ACC112 (cell line): Measurements from ENCODE around the gene NLGN2.

Experiments used
- H2AFZ ChIP-seq: fragments of 200-600 bp; sonication (generic); one replicate; pipeline ENCODE4 v1.6.0; 2017; ENCODE audit warnings: antibody characterized with exemption, low read length; ENCODE audit not compliant: unreplicated experiment
- H3K27ac ChIP-seq: fragments of 200-600 bp; sonication (generic); 2 replicates; pipeline ENCODE4 v1.5.1; 2014; ENCODE audit warnings: low read depth, mild to moderate bottlenecking, antibody characterized with exemption, low read length, moderate library complexity
- H3K27me3 ChIP-seq: fragments of 200-600 bp; sonication (generic); 2 replicates; pipeline ENCODE4 v1.6.1; 2014; ENCODE audit warnings: mild to moderate bottlenecking, antibody characterized with exemption, low read length, moderate library complexity, mixed read lengths; ENCODE audit not compliant: insufficient read depth
- H3K36me3 ChIP-seq: fragments of 200-600 bp; sonication (generic); 2 replicates; pipeline ENCODE4 v1.6.1; 2016; ENCODE audit warnings: mild to moderate bottlenecking, antibody characterized with exemption, low read length, moderate library complexity, mixed read lengths; ENCODE audit not compliant: insufficient read depth
- H3K4me1 ChIP-seq: fragments of 200-600 bp; sonication (generic); one replicate; pipeline ENCODE4 v1.6.1; 2016; ENCODE audit warnings: low read length, mixed read lengths; ENCODE audit not compliant: insufficient read depth, unreplicated experiment, control insufficient read depth
- H3K4me3 ChIP-seq: fragments of 200-600 bp; sonication (generic); 2 replicates; pipeline ENCODE4 v1.5.1; 2014; ENCODE audit warnings: mild to moderate bottlenecking, low read depth, low read length
- H3K79me2 ChIP-seq: fragments of 200-600 bp; sonication (generic); one replicate; pipeline ENCODE4 v1.6.0; 2016; ENCODE audit warnings: low read length; ENCODE audit not compliant: control insufficient read depth, unreplicated experiment, insufficient read depth

The NLGN2 gene

DNA sequence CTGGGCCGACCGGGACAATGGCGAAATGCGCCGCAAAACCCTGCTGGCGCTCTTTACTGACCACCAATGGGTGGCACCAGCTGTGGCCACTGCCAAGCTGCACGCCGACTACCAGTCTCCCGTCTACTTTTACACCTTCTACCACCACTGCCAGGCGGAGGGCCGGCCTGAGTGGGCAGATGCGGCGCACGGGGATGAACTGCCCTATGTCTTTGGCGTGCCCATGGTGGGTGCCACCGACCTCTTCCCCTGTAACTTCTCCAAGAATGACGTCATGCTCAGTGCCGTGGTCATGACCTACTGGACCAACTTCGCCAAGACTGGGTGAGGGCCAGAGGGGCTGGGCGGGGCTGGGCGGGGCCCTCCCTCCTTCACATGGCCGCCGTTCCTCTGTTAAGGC, 8.1 kb downstream of the NLGN2 start:
- Histone ChIP-seq H3K36me3 (peaks cover 2% of the 10 kb centered on the region; the same call in 1 of the 2 replicates), H3K4me1 (peaks cover 15% of the 10 kb centered on the region), H3K79me2 (no peaks in the 10 kb centered on the region), H2AFZ (no peak overlapping the region), H3K27me3 (no peaks in the 10 kb centered on the region), H3K27ac (no peak overlapping the region), H3K4me3 (no peak overlapping the region)

DNA sequence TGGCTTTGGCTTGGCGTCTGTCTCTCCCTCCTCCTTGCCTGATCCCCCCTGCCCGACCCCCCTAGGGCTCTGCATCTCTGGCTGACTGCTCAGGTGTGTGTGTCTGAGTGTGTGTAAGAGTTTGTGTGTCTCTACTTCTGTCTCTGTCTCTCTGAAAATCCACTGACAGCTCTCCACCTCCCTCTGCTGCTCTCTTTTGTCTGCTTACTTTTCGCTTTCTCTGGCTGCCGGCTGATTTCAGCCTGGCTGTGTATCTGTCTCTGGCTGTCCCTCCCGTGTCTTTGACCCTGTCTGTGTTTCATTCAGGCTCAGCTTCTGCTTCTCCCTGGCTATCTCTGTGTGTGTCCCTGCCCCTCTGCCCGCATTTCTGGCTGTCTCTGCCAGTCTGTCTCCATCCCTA, 8.7 kb downstream of the NLGN2 start:
- H3K79me2 ChIP-seq: no peaks in the 10 kb centered on the region
- no peak overlapping the region for H2AFZ ChIP-seq
- no peaks in the 10 kb centered on the region for H3K27me3 ChIP-seq
- H3K4me1 ChIP-seq: peaks cover 15% of the 10 kb centered on the region
- peaks cover 2% of the 10 kb centered on the region; the same call in 1 of the 2 replicates for H3K36me3 ChIP-seq
- H3K4me3 ChIP-seq: no peak overlapping the region
- H3K27ac ChIP-seq: no peak overlapping the region

DNA sequence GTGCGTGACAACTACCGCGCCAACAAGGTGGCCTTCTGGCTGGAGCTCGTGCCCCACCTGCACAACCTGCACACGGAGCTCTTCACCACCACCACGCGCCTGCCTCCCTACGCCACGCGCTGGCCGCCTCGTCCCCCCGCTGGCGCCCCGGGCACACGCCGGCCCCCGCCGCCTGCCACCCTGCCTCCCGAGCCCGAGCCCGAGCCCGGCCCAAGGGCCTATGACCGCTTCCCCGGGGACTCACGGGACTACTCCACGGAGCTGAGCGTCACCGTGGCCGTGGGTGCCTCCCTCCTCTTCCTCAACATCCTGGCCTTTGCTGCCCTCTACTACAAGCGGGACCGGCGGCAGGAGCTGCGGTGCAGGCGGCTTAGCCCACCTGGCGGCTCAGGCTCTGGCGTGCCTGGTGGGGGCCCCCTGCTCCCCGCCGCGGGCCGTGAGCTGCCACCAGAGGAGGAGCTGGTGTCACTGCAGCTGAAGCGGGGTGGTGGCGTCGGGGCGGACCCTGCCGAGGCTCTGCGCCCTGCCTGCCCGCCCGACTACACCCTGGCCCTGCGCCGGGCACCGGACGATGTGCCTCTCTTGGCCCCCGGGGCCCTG, 9.5 kb downstream of the NLGN2 start:
- Histone ChIP-seq H2AFZ (no peak overlapping the region), H3K36me3 (peaks cover 2% of the 10 kb centered on the region; the same call in 1 of the 2 replicates), H3K4me1 (peaks cover 15% of the 10 kb centered on the region), H3K27me3 (no peaks in the 10 kb centered on the region), H3K79me2 (no peaks in the 10 kb centered on the region), H3K4me3 (no peak overlapping the region), H3K27ac (no peak overlapping the region)

DNA sequence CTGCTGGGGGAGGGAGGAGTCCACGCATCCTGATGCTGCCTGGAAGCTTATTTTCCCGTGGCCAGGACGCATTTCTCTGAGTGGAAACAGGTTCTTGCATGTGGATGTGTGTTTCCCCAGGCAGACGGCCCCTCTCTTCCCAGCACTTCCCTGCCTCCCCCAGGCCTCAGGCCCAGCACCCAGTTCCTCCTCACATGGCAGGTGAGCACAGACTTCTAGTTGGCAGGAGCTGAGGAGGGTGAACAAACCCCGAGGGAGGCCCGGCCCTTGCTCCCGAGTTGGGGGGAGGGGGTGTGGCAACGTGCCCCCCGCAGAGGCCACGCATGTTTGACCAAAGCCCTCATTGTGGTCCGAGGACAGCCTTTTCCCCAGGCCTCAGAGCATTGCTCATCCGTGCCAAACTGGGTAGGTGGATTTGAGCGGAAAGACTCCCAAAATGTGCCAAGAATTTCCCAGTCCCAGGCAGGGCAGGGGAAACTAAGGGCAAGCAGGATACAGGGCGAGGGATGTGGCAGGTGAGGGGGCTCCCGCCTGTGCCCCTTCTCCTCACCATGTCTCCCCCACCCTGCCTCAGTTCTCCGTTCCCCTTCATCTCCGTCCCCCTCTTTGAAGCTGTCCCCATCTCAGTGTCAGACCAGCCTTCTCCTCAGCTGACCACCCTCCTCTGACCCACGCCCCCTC, 11.0 kb downstream of the NLGN2 start:
- Histone ChIP-seq H3K4me3 (no peak overlapping the region), H3K27ac (no peak overlapping the region), H3K4me1 (peaks cover 5% of the 10 kb centered on the region), H3K36me3 (peaks cover 2% of the 10 kb centered on the region; the same call in 1 of the 2 replicates), H3K27me3 (no peaks in the 10 kb centered on the region), H3K79me2 (no peaks in the 10 kb centered on the region), H2AFZ (no peak overlapping the region)

DNA sequence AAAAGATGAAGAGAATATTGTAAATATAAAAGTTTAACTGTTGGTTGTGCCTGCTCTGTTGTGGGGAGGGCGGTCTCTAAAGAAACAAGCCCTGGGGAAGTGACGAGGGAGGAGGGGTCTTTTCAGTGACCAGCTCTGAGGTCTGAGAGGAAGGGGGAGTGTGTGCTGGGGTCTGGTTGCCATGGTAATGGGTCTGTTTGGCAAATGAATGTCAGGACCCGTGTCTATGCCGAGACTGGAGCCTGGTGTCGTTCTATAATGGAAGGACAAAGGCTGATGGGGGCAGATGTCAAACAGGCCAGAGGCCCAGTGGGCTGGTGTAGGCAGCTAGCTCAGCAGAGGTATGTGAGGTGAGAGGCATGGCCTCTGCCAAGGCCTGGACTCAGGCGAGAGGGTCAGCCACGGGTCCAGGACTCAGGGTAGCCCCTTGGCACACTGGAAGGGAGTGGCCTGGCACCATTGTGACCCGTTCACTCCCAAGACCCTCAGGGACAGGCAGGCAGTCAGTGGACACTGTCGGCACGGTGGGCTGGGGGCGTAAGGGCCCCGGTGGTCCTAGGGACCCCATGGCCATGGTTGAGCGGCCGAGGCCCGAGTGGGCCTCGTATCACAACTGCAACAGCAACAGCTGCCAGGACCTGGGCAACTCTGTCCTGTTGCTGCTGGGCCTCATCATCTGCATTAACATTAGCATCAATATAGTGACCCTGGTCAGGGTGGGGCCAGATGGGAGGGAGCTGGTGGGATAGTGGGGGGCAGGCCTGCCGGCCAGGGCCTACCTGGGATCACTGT, 12.4 kb downstream of the NLGN2 start, which contains the start of gene SPEM1:
SPEM1 (plus strand) TSS at position 506 of the 792 bp plus-strand sequence; CDS start at position 567, 61 bp downstream.
- Histone ChIP-seq H3K79me2 (no peaks in the 10 kb centered on the region), H3K27me3 (no peaks in the 10 kb centered on the region), H3K4me3 (no peak within 1 kb of the TSS), H3K4me1 (no peaks in the 10 kb centered on the region), H3K27ac (no peak within 1 kb of the TSS), H2AFZ (no peak within 1 kb of the TSS), H3K36me3 (peaks cover 2% of the 10 kb centered on the region; the same call in 1 of the 2 replicates)

DNA sequence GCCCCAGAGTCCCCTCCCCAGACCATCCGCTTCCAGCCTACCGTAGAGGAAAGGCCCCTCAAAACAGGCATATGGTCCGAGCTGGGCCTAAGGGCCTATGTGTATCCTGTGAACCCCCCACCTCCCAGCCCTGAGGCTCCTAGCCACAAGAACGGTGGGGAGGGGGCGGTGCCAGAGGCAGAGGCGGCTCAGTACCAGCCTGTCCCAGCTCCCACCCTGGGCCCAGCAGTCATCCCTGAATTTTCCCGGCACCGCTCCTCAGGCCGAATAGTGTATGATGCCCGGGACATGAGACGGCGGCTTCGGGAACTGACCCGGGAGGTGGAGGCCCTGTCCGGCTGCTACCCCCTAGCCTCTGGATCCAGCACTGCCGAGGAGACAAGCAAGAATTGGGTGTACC, 13.5 kb downstream of the NLGN2 start:
- Histone ChIP-seq H3K4me1 (no peaks in the 10 kb centered on the region), H3K27ac (no peak overlapping the region), H3K4me3 (no peak overlapping the region), H3K36me3 (peaks cover 2% of the 10 kb centered on the region; the same call in 1 of the 2 replicates), H3K79me2 (no peaks in the 10 kb centered on the region), H2AFZ (no peak overlapping the region), H3K27me3 (no peaks in the 10 kb centered on the region)

DNA sequence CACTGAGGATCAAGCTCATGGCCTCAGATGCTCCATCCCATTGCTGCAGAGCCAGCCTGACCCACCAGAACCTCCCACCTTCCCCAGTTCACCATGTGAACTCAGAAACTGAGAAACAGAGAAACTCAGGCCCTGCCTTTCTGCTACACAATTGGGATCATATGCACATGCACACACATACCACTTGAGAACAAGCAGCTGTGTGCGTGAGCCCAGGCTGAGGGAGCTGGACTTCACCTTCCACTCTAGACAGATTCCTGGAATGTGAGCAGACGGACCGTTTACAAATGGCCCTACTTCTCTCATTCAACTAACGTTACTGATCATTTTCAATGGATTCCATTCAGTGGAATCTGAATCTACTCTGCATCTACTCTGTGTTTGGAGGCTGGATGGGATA, 16.0 kb downstream of the NLGN2 start:
- Histone ChIP-seq H2AFZ (no peak overlapping the region), H3K4me3 (no peak overlapping the region), H3K36me3 (no peaks in the 10 kb centered on the region), H3K27ac (no peak overlapping the region), H3K27me3 (no peaks in the 10 kb centered on the region), H3K79me2 (no peaks in the 10 kb centered on the region), H3K4me1 (no peaks in the 10 kb centered on the region)

DNA sequence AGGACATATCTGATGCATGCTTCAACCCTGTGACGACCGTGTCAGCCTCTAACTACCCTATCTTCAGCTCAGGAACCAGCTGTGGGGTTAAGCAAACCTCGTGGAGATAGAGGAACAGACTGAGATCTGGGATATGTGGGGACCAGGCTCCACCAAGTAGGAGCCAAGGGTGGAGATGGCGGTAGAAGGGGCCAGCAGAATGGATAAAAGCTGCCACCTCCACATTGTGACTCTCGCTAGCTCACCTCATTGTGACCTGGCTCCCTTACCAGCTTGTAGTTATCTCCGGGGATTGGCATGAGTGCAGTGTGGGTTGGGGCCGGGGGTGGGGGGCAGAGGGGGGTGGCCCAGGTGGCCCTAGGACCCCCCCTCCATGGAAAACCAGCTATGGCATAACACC, 17.7 kb downstream of the NLGN2 start, which contains the start of gene SPEM2:
SPEM2 (plus strand) TSS at position 301 of the 400 bp plus-strand sequence; CDS start at position 374, 73 bp downstream.
- no peaks in the 10 kb centered on the region for H3K36me3 ChIP-seq
- H2AFZ ChIP-seq: no peak within 1 kb of the TSS
- H3K79me2 ChIP-seq: no peaks in the 10 kb centered on the region
- no peaks in the 10 kb centered on the region for H3K27me3 ChIP-seq
- H3K4me3 ChIP-seq: no peak within 1 kb of the TSS
- no peaks in the 10 kb centered on the region for H3K4me1 ChIP-seq
- no peak within 1 kb of the TSS for H3K27ac ChIP-seq

DNA sequence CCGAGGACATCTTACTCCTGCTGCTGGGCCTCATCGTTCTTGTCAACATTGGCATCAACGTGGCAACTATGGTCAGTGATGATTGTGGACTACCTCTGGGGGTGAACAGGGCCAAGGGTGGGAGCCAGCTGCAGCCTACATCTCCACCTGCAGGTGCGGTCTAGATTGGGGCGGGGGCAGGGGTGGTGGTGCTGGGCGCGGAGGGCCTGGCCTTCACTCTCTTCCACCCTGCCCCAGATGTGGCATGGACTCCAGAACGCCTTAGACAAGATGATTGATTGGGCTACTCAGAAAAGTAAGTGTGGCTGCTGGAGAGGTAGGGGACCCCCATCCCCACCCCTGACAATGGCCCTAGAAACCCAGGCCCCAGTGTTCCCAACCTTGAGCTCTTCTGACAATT, 18.1 kb downstream of the NLGN2 start:
- Histone ChIP-seq H3K36me3 (no peaks in the 10 kb centered on the region), H3K27me3 (no peaks in the 10 kb centered on the region), H3K4me3 (no peak overlapping the region), H3K4me1 (no peaks in the 10 kb centered on the region), H3K79me2 (no peaks in the 10 kb centered on the region), H2AFZ (no peak overlapping the region), H3K27ac (no peak overlapping the region)

DNA sequence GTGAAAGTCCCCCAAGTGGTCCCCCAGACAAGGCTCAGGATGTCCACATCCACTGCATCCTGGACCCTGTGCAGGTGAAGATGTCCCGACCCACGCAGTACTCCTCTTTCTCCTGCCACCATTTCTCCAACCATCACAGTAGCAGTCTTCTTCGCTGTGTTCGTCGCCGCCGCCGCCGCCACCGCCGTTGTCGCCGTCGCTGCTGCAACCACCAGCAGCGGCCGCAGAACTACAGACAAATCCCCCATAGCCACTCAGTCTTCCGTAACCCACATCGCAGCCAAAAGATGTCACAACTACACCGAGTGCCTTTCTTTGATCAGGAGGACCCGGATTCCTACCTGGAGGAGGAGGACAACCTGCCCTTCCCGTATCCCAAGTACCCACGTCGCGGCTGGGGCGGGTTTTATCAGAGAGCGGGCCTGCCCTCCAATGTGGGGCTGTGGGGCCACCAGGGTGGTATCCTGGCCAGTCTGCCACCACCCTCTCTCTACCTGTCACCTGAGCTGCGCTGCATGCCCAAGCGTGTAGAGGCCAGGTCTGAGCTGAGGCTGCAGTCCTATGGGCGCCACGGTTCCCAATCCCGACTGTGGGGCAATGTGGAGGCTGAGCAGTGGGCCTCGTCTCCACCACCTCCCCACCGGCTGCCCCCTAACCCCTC, 18.7 kb downstream of the NLGN2 start:
- H3K36me3 ChIP-seq: no peaks in the 10 kb centered on the region
- H3K27me3 ChIP-seq: no peaks in the 10 kb centered on the region
- no peak overlapping the region for H3K4me3 ChIP-seq
- H2AFZ ChIP-seq: no peak overlapping the region
- H3K27ac ChIP-seq: no peak overlapping the region
- no peaks in the 10 kb centered on the region for H3K79me2 ChIP-seq
- H3K4me1 ChIP-seq: no peaks in the 10 kb centered on the region
